ENCODE measurements around the gene SEMA4C. TPM values are rescaled to one million over a fixed set of nuclear protein-coding genes. Genes with fewer than 3 reads are reported as not detected.
A peak's percentile ranks its signal among the peaks of the same experiment; 100 is the strongest.
"Not testable (repeated sequence)": the region's sequence is repeated elsewhere in the genome, so short reads cannot be mapped to it uniquely, and the experiment has no call there.

Gene SEMA4C
- polyA plus RNA-seq, 1 donor from 2014 or later, result 0.58 TPM

GRCh38 chr2:96868555-96869280 is 1.2 kb downstream of the SEMA4C start:
- H3K27ac Mint-ChIP-seq, result no peak overlapping the region
- H3K9me3 Mint-ChIP-seq, result no peaks in the 10 kb centered on the region
- peak overlapping the region; percentile 76 to 91 (median 84) for H3K4me3 Mint-ChIP-seq
- H3K27me3 Mint-ChIP-seq, result peaks cover 21% of the 10 kb centered on the region
- H3K4me1 Mint-ChIP-seq, result peaks cover 2 to 15% (median 8%) of the 10 kb centered on the region in 3 donors
- H3K36me3 Mint-ChIP-seq, result no peaks in the 10 kb centered on the region

- Mint-ChIP-seq H3K9me3 (no peaks in the 10 kb centered on the region), H3K27ac (peak overlapping the region; percentile 23 to 62 (median 47)), H3K4me3 (peak overlapping the region; percentile 76 to 91 (median 84)), H3K27me3 (peaks cover 21% of the 10 kb centered on the region), H3K36me3 (peaks cover 2% of the 10 kb centered on the region), H3K4me1 (peaks cover 2 to 12% (median 3%) of the 10 kb centered on the region in 3 donors)
Measured at GRCh38 chr2:96867756-96868554, 1.9 kb downstream of the SEMA4C start.

GRCh38 chr2:96866986-96867755 is 2.7 kb downstream of the SEMA4C start:
- H3K4me3 Mint-ChIP-seq, result peak overlapping the region; percentile 76 to 91 (median 84)
- H3K4me1 Mint-ChIP-seq, result peaks cover 3 to 12% (median 4%) of the 10 kb centered on the region in 3 donors
- peaks cover 21% of the 10 kb centered on the region for H3K27me3 Mint-ChIP-seq
- peak overlapping the region in 2 of 3 donors; percentile 47 to 62 for H3K27ac Mint-ChIP-seq
- no peaks in the 10 kb centered on the region for H3K9me3 Mint-ChIP-seq
- peaks cover 2% of the 10 kb centered on the region for H3K36me3 Mint-ChIP-seq

- H3K9me3 Mint-ChIP-seq, result no peaks in the 10 kb centered on the region
- peaks cover 3 to 12% (median 5%) of the 10 kb centered on the region in 3 donors for H3K4me1 Mint-ChIP-seq
- peak overlapping the region in 1 of 3 donors; percentile 62 for H3K27ac Mint-ChIP-seq
- H3K4me3 Mint-ChIP-seq, result peak overlapping the region in 2 of 4 donors; percentile 76 to 78
- H3K36me3 Mint-ChIP-seq, result peaks cover 2% of the 10 kb centered on the region
- peaks cover 21% of the 10 kb centered on the region for H3K27me3 Mint-ChIP-seq
Measured at GRCh38 chr2:96866586-96866985, 3.3 kb downstream of the SEMA4C start.

- Mint-ChIP-seq H3K9me3 (no peaks in the 10 kb centered on the region), H3K4me1 (peaks cover 3 to 12% (median 5%) of the 10 kb centered on the region in 3 donors), H3K27ac (no peak overlapping the region), H3K36me3 (peaks cover 2% of the 10 kb centered on the region), H3K27me3 (peaks cover 18% of the 10 kb centered on the region), H3K4me3 (no peak overlapping the region)
Measured at GRCh38 chr2:96866149-96866548, 3.7 kb downstream of the SEMA4C start.

GRCh38 chr2:96865654-96866053 is 4.2 kb downstream of the SEMA4C start:
- Mint-ChIP-seq H3K4me1 (peaks cover under 1 to 10% (median 5%) of the 10 kb centered on the region in 3 donors), H3K36me3 (peaks cover 2% of the 10 kb centered on the region), H3K4me3 (no peak overlapping the region), H3K27ac (no peak overlapping the region), H3K9me3 (no peaks in the 10 kb centered on the region), H3K27me3 (peaks cover 16% of the 10 kb centered on the region)

GRCh38 chr2:96864343-96865091 is 5.4 kb downstream of the SEMA4C start:
- Mint-ChIP-seq H3K4me3 (no peak overlapping the region), H3K9me3 (no peaks in the 10 kb centered on the region), H3K27ac (no peak overlapping the region), H3K36me3 (peaks cover 2% of the 10 kb centered on the region), H3K4me1 (peaks cover 0 to 7% (median 5%) of the 10 kb centered on the region in 3 donors), H3K27me3 (peaks cover 14% of the 10 kb centered on the region)

GRCh38 chr2:96863575-96864342 is 6.1 kb downstream of the SEMA4C start:
- peaks cover 2% of the 10 kb centered on the region for H3K36me3 Mint-ChIP-seq

GRCh38 chr2:96863056-96863455 is 6.8 kb downstream of the SEMA4C start:
- not testable (repeated sequence) for H3K36me3 Mint-ChIP-seq, H3K27ac Mint-ChIP-seq, H3K9me3 Mint-ChIP-seq, H3K4me1 Mint-ChIP-seq
- peak overlapping the region in 1 of 4 donors; percentile 8 for H3K4me3 Mint-ChIP-seq
- peaks cover 13% of the 10 kb centered on the region for H3K27me3 Mint-ChIP-seq

More at GRCh38 chr2:96863575-96864342, 6.1 kb downstream of the SEMA4C start:
- Mint-ChIP-seq H3K4me3 (peak overlapping the region in 1 of 4 donors; percentile 8), H3K9me3 (no peaks in the 10 kb centered on the region), H3K4me1 (peaks cover 0 to 7% (median 5%) of the 10 kb centered on the region in 3 donors), H3K27me3 (peaks cover 14% of the 10 kb centered on the region), H3K27ac (no peak overlapping the region)

GRCh38 chr2:96861074-96861473 is 8.8 kb downstream of the SEMA4C start:
- H3K27me3 Mint-ChIP-seq, result no peaks in the 10 kb centered on the region
- H3K9me3 Mint-ChIP-seq, result no peaks in the 10 kb centered on the region
- peaks cover 2% of the 10 kb centered on the region for H3K36me3 Mint-ChIP-seq
- peak overlapping the region in 1 of 4 donors; percentile 30 for H3K4me3 Mint-ChIP-seq
- H3K27ac Mint-ChIP-seq, result peak overlapping the region in 1 of 3 donors; percentile 65
- H3K4me1 Mint-ChIP-seq, result peaks cover 11 to 12% (median 11%) of the 10 kb centered on the region in 3 donors

- H3K4me1 Mint-ChIP-seq, result peaks cover 11 to 12% (median 11%) of the 10 kb centered on the region in 3 donors
- H3K9me3 Mint-ChIP-seq, result no peaks in the 10 kb centered on the region
- H3K27ac Mint-ChIP-seq, result peak overlapping the region in 1 of 3 donors; percentile 48
- peak overlapping the region in 2 of 4 donors; percentile 30 to 71 for H3K4me3 Mint-ChIP-seq
- H3K27me3 Mint-ChIP-seq, result no peaks in the 10 kb centered on the region
- peaks cover 2% of the 10 kb centered on the region for H3K36me3 Mint-ChIP-seq
Measured at GRCh38 chr2:96860065-96861029, 9.5 kb downstream of the SEMA4C start.

GRCh38 chr2:96859681-96860064 is 10.2 kb downstream of the SEMA4C start:
- H3K9me3 Mint-ChIP-seq, result no peaks in the 10 kb centered on the region
- peaks cover 11 to 16% (median 14%) of the 10 kb centered on the region in 3 donors for H3K4me1 Mint-ChIP-seq
- H3K4me3 Mint-ChIP-seq, result peak overlapping the region in 3 of 4 donors; percentile 52 to 90 (median 83)
- no peaks in the 10 kb centered on the region for H3K27me3 Mint-ChIP-seq
- peak overlapping the region in 1 of 3 donors; percentile 91 for H3K27ac Mint-ChIP-seq
- peaks cover 2% of the 10 kb centered on the region for H3K36me3 Mint-ChIP-seq
